Islet of Langerhans (tissue), 1 donor: ENCODE results near the gene ZCCHC4.
"Not testable (repeated sequence)": the region's sequence is repeated elsewhere in the genome, so short reads cannot be mapped to it uniquely, and the experiment has no call there.

Experiments used
- FAIRE-seq: peaks from one replicate; lab custom pipeline; 2011; peaks lifted over from hg19 to GRCh38; lab: Jason Lieb, UNC

ZCCHC4 gene

GRCh38 chr4:25321703-25322102, 9.1 kb downstream of the ZCCHC4 start:
- FAIRE-seq, result no peak

- FAIRE-seq, result not testable (repeated sequence)
Observed at GRCh38 chr4:25328463-25328862, 15.9 kb downstream of the ZCCHC4 start.

GRCh38 chr4:25330335-25330734, 17.8 kb downstream of the ZCCHC4 start:
- no peak for FAIRE-seq

- FAIRE-seq, result no peak
Observed at GRCh38 chr4:25330905-25331808, 18.6 kb downstream of the ZCCHC4 start.

GRCh38 chr4:25343671-25344070, 31.1 kb downstream of the ZCCHC4 start:
- no peak for FAIRE-seq

- no peak for FAIRE-seq
Observed at GRCh38 chr4:25345744-25346143, 33.2 kb downstream of the ZCCHC4 start.

GRCh38 chr4:25346913-25347312, 34.3 kb downstream of the ZCCHC4 start:
- no peak for FAIRE-seq

- no peak for FAIRE-seq
Observed at GRCh38 chr4:25347473-25347872, 34.9 kb downstream of the ZCCHC4 start.

GRCh38 chr4:25347971-25348370, 35.4 kb downstream of the ZCCHC4 start:
- FAIRE-seq, result no peak

GRCh38 chr4:25350561-25350960, 38.0 kb downstream of the ZCCHC4 start:
- no peak for FAIRE-seq

GRCh38 chr4:25351777-25352416, 39.3 kb downstream of the ZCCHC4 start:
- FAIRE-seq, result no peak

GRCh38 chr4:25356068-25356467, 43.5 kb downstream of the ZCCHC4 start:
- no peak for FAIRE-seq

- no peak for FAIRE-seq
Observed at GRCh38 chr4:25358515-25359275, 46.1 kb downstream of the ZCCHC4 start.

- no peak for FAIRE-seq
Observed at GRCh38 chr4:25361253-25361652, 48.7 kb downstream of the ZCCHC4 start.

GRCh38 chr4:25367004-25367621, 54.5 kb downstream of the ZCCHC4 start:
- FAIRE-seq, result peak; percentile 99

- peak; percentile 36 for FAIRE-seq
Observed at GRCh38 chr4:25367877-25368276, 55.3 kb downstream of the ZCCHC4 start.

GRCh38 chr4:25368315-25368714, 55.7 kb downstream of the ZCCHC4 start:
- FAIRE-seq, result no peak

GRCh38 chr4:25370242-25370641, 57.7 kb downstream of the ZCCHC4 start:
- no peak for FAIRE-seq

- FAIRE-seq, result not testable (repeated sequence)
Observed at GRCh38 chr4:25372549-25372948, 60.0 kb downstream of the ZCCHC4 start.

GRCh38 chr4:25376754-25377571, 64.4 kb downstream of the ZCCHC4 start, which contains the start of gene ANAPC4:
Gene ANAPC4 (plus strand): TSS chr4:25377263. CDS start chr4:25377428, 165 bp downstream.
- no peak for FAIRE-seq
